BJ (cell line): Measurements from ENCODE around the gene HTATSF1. TPM values are rescaled to one million over a fixed set of nuclear protein-coding genes. Genes with fewer than 3 reads are reported as not detected.

Source experiments
- CTCF ChIA-PET: fragments of 350-600 bp; formaldehyde crosslinking; extraction: SDS; loops from one replicate; lab custom pipeline; 2021; ENCODE audit warnings: antibody characterized with exemption, inconsistent platforms; lab: Yijun Ruan, JAX
- POLR2A ChIA-PET: fragments of 300-600 bp; sonication (Branson Sonifier 250); formaldehyde crosslinking; extraction: SDS; loops from one replicate; lab custom pipeline; 2021; ENCODE audit warnings: antibody characterized with exemption; lab: Charles Lee
- DNase-seq: peaks from one replicate; pipeline ENCODE4 v3.0.0-alpha.2; 2011; ENCODE audit warnings: low read depth
- H3K27me3 ChIP-seq: 2 replicates; pipeline ENCODE4 v1.6.0; 2011; ENCODE audit warnings: low read length; ENCODE audit not compliant: control insufficient read depth, insufficient read depth
- H3K36me3 ChIP-seq: 2 replicates; pipeline ENCODE4 v1.5.1; 2011; ENCODE audit warnings: low read length; ENCODE audit not compliant: control insufficient read depth, insufficient read depth
- H3K4me3 ChIP-seq: 2 replicates; pipeline ENCODE4 v1.5.1; 2011; ENCODE audit warnings: low read depth, mild to moderate bottlenecking, control low read depth, low read length
- polyA minus RNA-seq: library from RNA; depleted of rRNA, polyadenylated mRNA; stranded (reverse); fragments of >200 nt; gene quantifications from 2 replicates; pipeline ENCODE4 v1.2.3, GENCODE V29; 2011; rRNA and poly(A)+ RNA removed
- polyA plus RNA-seq: library from polyadenylated mRNA; depleted of rRNA; stranded (reverse); fragments of >200 nt; gene quantifications from 2 replicates; pipeline ENCODE4 v1.2.3, GENCODE V29; 2011; rRNA removed
- TF ChIP-seq, protein P1 (sequence below): IDR thresholded peaks from 2 replicates; pipeline ENCODE4 v1.5.1; 2011; ENCODE audit warnings: low read depth, mild to moderate bottlenecking, control low read depth, inconsistent platforms, low read length, moderate library complexity; ENCODE audit not compliant: insufficient read depth

The HTATSF1 gene, protein sequence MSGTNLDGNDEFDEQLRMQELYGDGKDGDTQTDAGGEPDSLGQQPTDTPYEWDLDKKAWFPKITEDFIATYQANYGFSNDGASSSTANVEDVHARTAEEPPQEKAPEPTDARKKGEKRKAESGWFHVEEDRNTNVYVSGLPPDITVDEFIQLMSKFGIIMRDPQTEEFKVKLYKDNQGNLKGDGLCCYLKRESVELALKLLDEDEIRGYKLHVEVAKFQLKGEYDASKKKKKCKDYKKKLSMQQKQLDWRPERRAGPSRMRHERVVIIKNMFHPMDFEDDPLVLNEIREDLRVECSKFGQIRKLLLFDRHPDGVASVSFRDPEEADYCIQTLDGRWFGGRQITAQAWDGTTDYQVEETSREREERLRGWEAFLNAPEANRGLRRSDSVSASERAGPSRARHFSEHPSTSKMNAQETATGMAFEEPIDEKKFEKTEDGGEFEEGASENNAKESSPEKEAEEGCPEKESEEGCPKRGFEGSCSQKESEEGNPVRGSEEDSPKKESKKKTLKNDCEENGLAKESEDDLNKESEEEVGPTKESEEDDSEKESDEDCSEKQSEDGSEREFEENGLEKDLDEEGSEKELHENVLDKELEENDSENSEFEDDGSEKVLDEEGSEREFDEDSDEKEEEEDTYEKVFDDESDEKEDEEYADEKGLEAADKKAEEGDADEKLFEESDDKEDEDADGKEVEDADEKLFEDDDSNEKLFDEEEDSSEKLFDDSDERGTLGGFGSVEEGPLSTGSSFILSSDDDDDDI
- polyA plus RNA-seq (0.28 and 1.1 TPM in 2 replicates), polyA minus RNA-seq (0.05 and 1.6 TPM in 2 replicates)

DNA sequence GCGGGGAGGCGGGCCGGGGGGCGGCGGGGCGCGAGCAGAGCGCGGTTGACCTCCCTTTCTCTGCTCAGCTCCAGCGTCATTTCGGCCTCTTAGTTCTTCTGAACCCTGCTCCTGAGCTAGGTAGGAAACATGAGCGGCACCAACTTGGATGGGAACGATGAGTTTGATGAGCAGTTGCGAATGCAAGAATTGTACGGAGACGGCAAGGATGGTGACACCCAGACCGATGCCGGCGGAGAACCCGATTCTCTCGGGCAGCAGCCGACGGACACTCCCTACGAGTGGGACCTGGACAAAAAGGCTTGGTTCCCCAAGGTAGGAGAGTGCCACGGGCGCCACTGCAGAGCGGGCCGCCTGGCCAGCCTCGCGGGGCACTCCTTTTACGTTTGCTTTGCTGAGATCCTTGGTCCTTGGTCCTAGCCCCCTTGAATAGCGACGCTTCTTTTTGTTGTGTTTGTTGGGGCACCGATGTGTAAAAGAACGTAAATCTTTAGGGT lies at the start of gene HTATSF1:
HTATSF1 (plus strand) TSS at position 37 of the 497 bp plus-strand sequence; CDS start at position 130, 93 bp downstream.
- H3K27me3 ChIP-seq: no peaks in the 10 kb centered on the region
- CTCF ChIA-PET: interaction anchor here (0.7 kb wide), 1 partner anchor 469 kb away, joined by 3 read pairs; no protein-coding TSS in a partner anchor

DNA sequence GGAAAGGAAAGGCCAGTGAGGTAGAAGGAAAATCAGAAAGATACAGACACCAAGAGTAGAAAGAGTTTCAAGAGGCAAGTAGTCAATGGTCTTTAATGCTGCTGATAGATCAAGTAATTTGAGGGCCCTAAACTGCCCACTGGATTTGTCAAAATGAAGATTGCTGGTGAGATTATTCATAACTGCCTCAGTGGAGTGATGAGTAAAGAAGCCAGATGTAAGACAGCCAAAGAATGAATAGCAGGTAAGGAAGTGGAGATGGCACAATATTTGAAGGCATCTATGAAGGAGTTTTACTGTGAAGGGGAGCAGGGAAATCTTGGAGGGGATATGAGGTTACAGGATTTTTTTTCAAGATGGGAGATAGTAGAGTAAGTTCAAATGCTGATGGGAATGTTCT lies 49.4 kb upstream of the HTATSF1 start:
- H3K36me3 ChIP-seq: no peaks in the 10 kb centered on the region
- TF ChIP-seq, protein P1, sequence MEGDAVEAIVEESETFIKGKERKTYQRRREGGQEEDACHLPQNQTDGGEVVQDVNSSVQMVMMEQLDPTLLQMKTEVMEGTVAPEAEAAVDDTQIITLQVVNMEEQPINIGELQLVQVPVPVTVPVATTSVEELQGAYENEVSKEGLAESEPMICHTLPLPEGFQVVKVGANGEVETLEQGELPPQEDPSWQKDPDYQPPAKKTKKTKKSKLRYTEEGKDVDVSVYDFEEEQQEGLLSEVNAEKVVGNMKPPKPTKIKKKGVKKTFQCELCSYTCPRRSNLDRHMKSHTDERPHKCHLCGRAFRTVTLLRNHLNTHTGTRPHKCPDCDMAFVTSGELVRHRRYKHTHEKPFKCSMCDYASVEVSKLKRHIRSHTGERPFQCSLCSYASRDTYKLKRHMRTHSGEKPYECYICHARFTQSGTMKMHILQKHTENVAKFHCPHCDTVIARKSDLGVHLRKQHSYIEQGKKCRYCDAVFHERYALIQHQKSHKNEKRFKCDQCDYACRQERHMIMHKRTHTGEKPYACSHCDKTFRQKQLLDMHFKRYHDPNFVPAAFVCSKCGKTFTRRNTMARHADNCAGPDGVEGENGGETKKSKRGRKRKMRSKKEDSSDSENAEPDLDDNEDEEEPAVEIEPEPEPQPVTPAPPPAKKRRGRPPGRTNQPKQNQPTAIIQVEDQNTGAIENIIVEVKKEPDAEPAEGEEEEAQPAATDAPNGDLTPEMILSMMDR: no peak
- POLR2A ChIA-PET: no interaction called here
- no peak for DNase-seq
- H3K4me3 ChIP-seq: no peak overlapping the region
- no peaks in the 10 kb centered on the region for H3K27me3 ChIP-seq
- CTCF ChIA-PET: no interaction called here

More for the DNA sequence above, at the start of gene HTATSF1:
- DNase-seq: no peak
- TF ChIP-seq, protein P1: no peak
- POLR2A ChIA-PET: interaction anchor here (0.6 kb wide), 1 partner anchor 509 kb away, joined by 3 read pairs; no protein-coding TSS in a partner anchor
- Histone ChIP-seq H3K36me3 (no peaks in the 10 kb centered on the region), H3K4me3 (peak within 1 kb of the TSS; percentile 75)

DNA sequence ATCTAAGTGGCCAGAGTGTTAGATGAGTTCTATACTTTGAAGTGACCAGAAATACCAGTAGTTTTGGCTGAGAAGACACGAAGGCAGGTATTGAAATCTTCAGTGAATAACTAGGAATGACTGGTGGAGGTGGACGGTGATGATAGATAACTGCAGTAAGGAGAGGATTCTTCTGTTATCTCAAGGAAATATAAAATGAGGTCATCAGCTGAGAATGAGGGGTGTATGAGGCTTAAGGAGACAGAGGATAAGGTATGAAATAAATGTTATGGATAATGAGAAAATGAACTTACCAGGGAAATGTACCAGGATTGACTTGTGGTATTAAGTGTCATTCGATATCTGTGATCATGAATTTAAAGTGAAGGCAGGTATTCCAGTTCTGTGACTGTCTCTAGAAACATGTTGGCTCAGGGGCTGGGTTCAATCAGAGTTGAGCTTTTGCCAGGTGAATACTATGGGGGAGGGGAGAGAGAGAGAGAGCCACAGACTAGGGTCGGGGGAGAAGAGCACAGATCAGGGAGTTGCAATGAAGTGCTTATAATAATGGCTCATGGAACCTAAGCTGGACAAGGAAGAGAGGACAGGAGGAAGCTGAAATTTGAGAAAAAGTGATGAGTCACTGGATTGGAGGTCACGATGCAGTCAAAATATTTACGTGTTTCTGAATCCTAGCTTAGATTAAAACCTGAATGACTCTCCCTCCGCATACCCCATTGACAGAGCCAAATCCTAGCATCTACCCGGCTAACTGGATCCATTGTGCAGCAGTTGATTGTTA lies 47.2 kb upstream of the HTATSF1 start:
- Histone ChIP-seq H3K4me3 (no peak overlapping the region), H3K36me3 (no peaks in the 10 kb centered on the region), H3K27me3 (no peaks in the 10 kb centered on the region)
- TF ChIP-seq, protein P1: no peak
- no peak for DNase-seq
- POLR2A ChIA-PET: no interaction called here
- CTCF ChIA-PET: no interaction called here

DNA sequence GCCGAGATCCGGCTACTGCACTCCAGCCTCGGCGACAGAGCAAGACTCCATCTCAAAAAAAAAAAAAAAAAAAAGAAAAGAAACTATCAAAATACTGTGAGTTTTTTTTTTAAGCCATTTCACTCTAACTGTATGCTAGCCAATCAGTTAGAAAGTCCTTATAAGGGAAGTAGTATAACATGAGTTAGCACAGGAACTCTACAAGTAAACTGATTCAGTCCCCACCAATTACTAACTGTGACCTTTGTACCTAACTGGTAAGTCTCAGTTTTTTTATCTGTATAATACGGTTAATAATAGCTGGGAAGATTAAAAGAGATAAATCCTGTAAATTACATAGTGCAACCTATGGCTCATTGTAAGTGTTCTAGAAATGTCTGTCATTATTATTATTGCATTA lies 44.8 kb upstream of the HTATSF1 start:
- Histone ChIP-seq H3K4me3 (no peak overlapping the region), H3K27me3 (no peaks in the 10 kb centered on the region), H3K36me3 (no peaks in the 10 kb centered on the region)
- ChIA-PET POLR2A (no interaction called here), CTCF (no interaction called here)
- TF ChIP-seq, protein P1: no peak
- DNase-seq: no peak
